ENCODE measurements around the gene ACP5. TPM values are rescaled to one million over a fixed set of nuclear protein-coding genes. Genes with fewer than 3 reads are reported as not detected.
A peak's percentile ranks its signal among the peaks of the same experiment; 100 is the strongest.

Gene ACP5
- polyA plus RNA-seq, 1 donor from 2014 or later, result not detected

- H3K9ac ChIP-seq (ENCODE audit: low read length), result no peak within 1 kb of the TSS
These were observed 39.0 kb downstream of the ACP5 start, which contains the start of gene CNN1 for GRCh38 chr19:11538232-11539036. TSS of gene CNN1 (plus strand) at chr19:11538851. CDS start at chr19:11538928, 77 bp downstream.

GRCh38 chr19:11535792-11536595, 41.5 kb downstream of the ACP5 start:
- Histone ChIP-seq H3K36me3 (ENCODE audit: insufficient read depth, low read length) (no peaks in the 10 kb centered on the region), H4K20me1 (ENCODE audit: insufficient read depth) (no peaks in the 10 kb centered on the region), H2AFZ (ENCODE audit: low read depth, low read length) (peak overlapping the region; percentile 69), H3K4me2 (ENCODE audit: low read length) (no peak overlapping the region), H3K27ac (ENCODE audit: low read length) (no peak overlapping the region), H3F3A (ENCODE audit: insufficient read depth, low read length, poor library complexity, severe bottlenecking) (no peaks in the 10 kb centered on the region), H3K9me2 (ENCODE audit: insufficient read depth, low read length) (no peaks in the 10 kb centered on the region), H3K79me2 (replicated peaks; ENCODE audit: insufficient read depth, low read length) (no peaks in the 10 kb centered on the region), H3K4me3 (ENCODE audit: low read length) (peak overlapping the region; percentile 57), H3K9ac (ENCODE audit: low read length) (peak overlapping the region; percentile 55), H3K9me3 (ENCODE audit: low read length) (no peaks in the 10 kb centered on the region), H3K27me3 (ENCODE audit: insufficient read depth, low read depth, low read length) (no peaks in the 10 kb centered on the region)
- TF ChIP-seq EP300 (conservative IDR thresholded peaks at IDR 0.05; ENCODE audit: poor library complexity, severe bottlenecking) (no peak), EZH2 (IDR thresholded peaks at IDR 0.05; ENCODE audit: borderline replicate concordance, insufficient read depth, low read length, poor library complexity, severe bottlenecking) (no peak), RAD21 (conservative IDR thresholded peaks at IDR 0.05) (no peak), POLR2AphosphoS5 (IDR thresholded peaks at IDR 0.05) (peak; percentile 16), TAF1 (IDR thresholded peaks at IDR 0.05; ENCODE audit: low read depth) (no peak), REST (IDR thresholded peaks at IDR 0.05; ENCODE audit: borderline replicate concordance) (no peak), MXI1 (conservative IDR thresholded peaks at IDR 0.05; ENCODE audit: poor library complexity, severe bottlenecking) (no peak), SMC3 (conservative IDR thresholded peaks at IDR 0.05; ENCODE audit: poor library complexity) (peak; percentile 34), CTCF (IDR thresholded peaks at IDR 0.05; ENCODE audit: poor library complexity, severe bottlenecking) (peak; percentile 69)

More at GRCh38 chr19:11538232-11539036, 39.0 kb downstream of the ACP5 start, which contains the start of gene CNN1:
- TF ChIP-seq CTCF (IDR thresholded peaks at IDR 0.05; ENCODE audit: poor library complexity, severe bottlenecking), result no peak
- TF ChIP-seq EP300 (conservative IDR thresholded peaks at IDR 0.05; ENCODE audit: poor library complexity, severe bottlenecking), result no peak
- no peak for TF ChIP-seq RAD21 (conservative IDR thresholded peaks at IDR 0.05)
- Histone ChIP-seq H3K9me2 (ENCODE audit: insufficient read depth, low read length) (no peaks in the 10 kb centered on the region), H3K4me2 (ENCODE audit: low read length) (no peak within 1 kb of the TSS), H3K4me3 (ENCODE audit: low read length) (no peak within 1 kb of the TSS), H4K20me1 (ENCODE audit: insufficient read depth) (no peaks in the 10 kb centered on the region), H3K27ac (ENCODE audit: low read length) (no peak within 1 kb of the TSS), H3K27me3 (ENCODE audit: insufficient read depth, low read depth, low read length) (no peaks in the 10 kb centered on the region), H3K36me3 (ENCODE audit: insufficient read depth, low read length) (no peaks in the 10 kb centered on the region), H3F3A (ENCODE audit: insufficient read depth, low read length, poor library complexity, severe bottlenecking) (no peaks in the 10 kb centered on the region), H3K9me3 (ENCODE audit: low read length) (no peaks in the 10 kb centered on the region), H3K79me2 (replicated peaks; ENCODE audit: insufficient read depth, low read length) (no peaks in the 10 kb centered on the region), H2AFZ (ENCODE audit: low read depth, low read length) (no peak within 1 kb of the TSS)
